ENCODE measurements around the gene RPL6. TPM values are rescaled to one million over a fixed set of nuclear protein-coding genes. Genes with fewer than 3 reads are reported as not detected.
"Not testable (repeated sequence)": the region's sequence is repeated elsewhere in the genome, so short reads cannot be mapped to it uniquely, and the experiment has no call there.

Gene RPL6
- polyA plus RNA-seq, 1 donor from 2014 or later = 1,647 TPM

- Histone ChIP-seq H3K79me2 (replicated peaks; ENCODE audit: insufficient read depth, low read length) (no peaks in the 10 kb centered on the region), H3K4me3 (ENCODE audit: low read length) (no peak overlapping the region), H3K27me3 (ENCODE audit: insufficient read depth, low read depth, low read length) (no peaks in the 10 kb centered on the region), H3K9ac (ENCODE audit: low read length) (no peak overlapping the region), H3K36me3 (ENCODE audit: insufficient read depth, low read length) (peaks cover 7% of the 10 kb centered on the region), H3F3A (ENCODE audit: insufficient read depth, low read length, poor library complexity, severe bottlenecking) (no peaks in the 10 kb centered on the region), H4K20me1 (ENCODE audit: insufficient read depth) (no peaks in the 10 kb centered on the region), H3K9me3 (ENCODE audit: low read length) (no peaks in the 10 kb centered on the region), H3K9me2 (ENCODE audit: insufficient read depth, low read length) (no peaks in the 10 kb centered on the region), H3K4me2 (ENCODE audit: low read length) (no peak overlapping the region), H2AFZ (ENCODE audit: low read depth, low read length) (no peak overlapping the region), H3K27ac (ENCODE audit: low read length) (no peak overlapping the region)
- TF ChIP-seq REST (IDR thresholded peaks at IDR 0.05; ENCODE audit: borderline replicate concordance) = no peak
- TF ChIP-seq, protein P1, sequence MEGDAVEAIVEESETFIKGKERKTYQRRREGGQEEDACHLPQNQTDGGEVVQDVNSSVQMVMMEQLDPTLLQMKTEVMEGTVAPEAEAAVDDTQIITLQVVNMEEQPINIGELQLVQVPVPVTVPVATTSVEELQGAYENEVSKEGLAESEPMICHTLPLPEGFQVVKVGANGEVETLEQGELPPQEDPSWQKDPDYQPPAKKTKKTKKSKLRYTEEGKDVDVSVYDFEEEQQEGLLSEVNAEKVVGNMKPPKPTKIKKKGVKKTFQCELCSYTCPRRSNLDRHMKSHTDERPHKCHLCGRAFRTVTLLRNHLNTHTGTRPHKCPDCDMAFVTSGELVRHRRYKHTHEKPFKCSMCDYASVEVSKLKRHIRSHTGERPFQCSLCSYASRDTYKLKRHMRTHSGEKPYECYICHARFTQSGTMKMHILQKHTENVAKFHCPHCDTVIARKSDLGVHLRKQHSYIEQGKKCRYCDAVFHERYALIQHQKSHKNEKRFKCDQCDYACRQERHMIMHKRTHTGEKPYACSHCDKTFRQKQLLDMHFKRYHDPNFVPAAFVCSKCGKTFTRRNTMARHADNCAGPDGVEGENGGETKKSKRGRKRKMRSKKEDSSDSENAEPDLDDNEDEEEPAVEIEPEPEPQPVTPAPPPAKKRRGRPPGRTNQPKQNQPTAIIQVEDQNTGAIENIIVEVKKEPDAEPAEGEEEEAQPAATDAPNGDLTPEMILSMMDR (IDR thresholded peaks at IDR 0.05; ENCODE audit: poor library complexity, severe bottlenecking) = no peak
- no peak for TF ChIP-seq EZH2 (IDR thresholded peaks at IDR 0.05; ENCODE audit: borderline replicate concordance, insufficient read depth, low read length, poor library complexity, severe bottlenecking)
- no peak for TF ChIP-seq SMC3 (conservative IDR thresholded peaks at IDR 0.05; ENCODE audit: poor library complexity)
- no peak for TF ChIP-seq EP300 (conservative IDR thresholded peaks at IDR 0.05; ENCODE audit: poor library complexity, severe bottlenecking)
- no peak for TF ChIP-seq POLR2AphosphoS5 (IDR thresholded peaks at IDR 0.05)
- no peak for TF ChIP-seq MXI1 (conservative IDR thresholded peaks at IDR 0.05; ENCODE audit: poor library complexity, severe bottlenecking)
- no peak for TF ChIP-seq TAF1 (IDR thresholded peaks at IDR 0.05; ENCODE audit: low read depth)
- TF ChIP-seq RAD21 (conservative IDR thresholded peaks at IDR 0.05) = no peak
Observed at GRCh38 chr12:112458330-112458729, 48.9 kb upstream of the RPL6 start.

DNA sequence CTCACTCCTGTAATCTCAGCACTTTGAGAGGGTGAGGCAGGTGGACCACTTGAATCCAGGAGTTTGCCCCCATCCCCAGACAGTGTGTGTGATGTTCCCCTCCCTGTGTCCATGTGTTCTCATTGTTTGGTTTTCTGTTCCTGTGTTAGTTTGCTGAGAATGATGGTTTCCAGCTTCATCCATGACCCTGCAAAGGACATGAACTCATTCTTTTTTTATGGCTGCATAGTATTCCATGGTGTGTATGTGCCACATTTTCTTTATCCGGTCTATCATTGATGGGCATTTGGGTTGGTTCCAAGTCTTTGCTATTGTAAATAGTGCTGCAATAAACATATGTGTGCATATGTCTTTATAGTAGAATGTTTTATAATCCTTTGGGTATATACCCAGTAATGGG lies 47.7 kb upstream of the RPL6 start:
- H3F3A ChIP-seq (ENCODE audit: insufficient read depth, low read length, poor library complexity, severe bottlenecking); H3K9me2 ChIP-seq (ENCODE audit: insufficient read depth, low read length); H3K4me3 ChIP-seq (ENCODE audit: low read length); H2AFZ ChIP-seq (ENCODE audit: low read depth, low read length); H4K20me1 ChIP-seq (ENCODE audit: insufficient read depth); H3K36me3 ChIP-seq (ENCODE audit: insufficient read depth, low read length); H3K9ac ChIP-seq (ENCODE audit: low read length); H3K9me3 ChIP-seq (ENCODE audit: low read length); H3K27ac ChIP-seq (ENCODE audit: low read length); H3K4me2 ChIP-seq (ENCODE audit: low read length); H3K27me3 ChIP-seq (ENCODE audit: insufficient read depth, low read depth, low read length); H3K79me2 ChIP-seq (replicated peaks; ENCODE audit: insufficient read depth, low read length): not testable (repeated sequence)

DNA sequence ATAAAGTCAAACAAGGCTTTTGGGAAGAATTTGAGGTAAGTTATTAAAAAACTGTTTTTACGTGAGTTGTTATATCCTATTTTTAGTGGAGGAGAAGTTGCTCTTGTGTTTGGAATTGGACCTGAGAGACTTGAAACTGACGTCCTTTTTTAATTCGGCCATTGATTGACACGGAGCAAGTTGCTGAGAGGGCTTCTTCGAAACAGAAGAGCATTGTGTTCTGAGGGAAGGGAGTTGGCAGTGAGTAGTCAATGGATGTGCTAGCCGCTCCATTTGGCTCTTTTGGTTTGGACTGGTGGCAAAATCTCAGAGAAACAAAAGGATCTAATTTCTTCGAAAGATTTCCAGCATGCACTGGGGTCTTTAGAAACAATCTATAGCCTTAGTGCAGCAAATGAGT lies 46.6 kb upstream of the RPL6 start:
- H3K79me2 ChIP-seq (replicated peaks; ENCODE audit: insufficient read depth, low read length) = no peaks in the 10 kb centered on the region
- no peaks in the 10 kb centered on the region for H3F3A ChIP-seq (ENCODE audit: insufficient read depth, low read length, poor library complexity, severe bottlenecking)
- peaks cover 7% of the 10 kb centered on the region for H3K36me3 ChIP-seq (ENCODE audit: insufficient read depth, low read length)
- H3K9me2 ChIP-seq (ENCODE audit: insufficient read depth, low read length) = no peaks in the 10 kb centered on the region
- H3K9ac ChIP-seq (ENCODE audit: low read length) = no peak overlapping the region
- TF ChIP-seq MXI1 (conservative IDR thresholded peaks at IDR 0.05; ENCODE audit: poor library complexity, severe bottlenecking) = no peak
- TF ChIP-seq, protein P1 (IDR thresholded peaks at IDR 0.05; ENCODE audit: poor library complexity, severe bottlenecking) = no peak
- no peak for TF ChIP-seq RAD21 (conservative IDR thresholded peaks at IDR 0.05)
- TF ChIP-seq TAF1 (IDR thresholded peaks at IDR 0.05; ENCODE audit: low read depth) = no peak
- TF ChIP-seq REST (IDR thresholded peaks at IDR 0.05; ENCODE audit: borderline replicate concordance) = no peak
- TF ChIP-seq EZH2 (IDR thresholded peaks at IDR 0.05; ENCODE audit: borderline replicate concordance, insufficient read depth, low read length, poor library complexity, severe bottlenecking) = no peak
- no peak for TF ChIP-seq SMC3 (conservative IDR thresholded peaks at IDR 0.05; ENCODE audit: poor library complexity)
- H3K27me3 ChIP-seq (ENCODE audit: insufficient read depth, low read depth, low read length) = no peaks in the 10 kb centered on the region
- no peaks in the 10 kb centered on the region for H4K20me1 ChIP-seq (ENCODE audit: insufficient read depth)
- H2AFZ ChIP-seq (ENCODE audit: low read depth, low read length) = no peak overlapping the region
- no peaks in the 10 kb centered on the region for H3K9me3 ChIP-seq (ENCODE audit: low read length)
- H3K4me2 ChIP-seq (ENCODE audit: low read length) = no peak overlapping the region
- no peak overlapping the region for H3K27ac ChIP-seq (ENCODE audit: low read length)
- H3K4me3 ChIP-seq (ENCODE audit: low read length) = no peak overlapping the region

All from neural cell (in vitro differentiated cells).